ENCODE measurements around the gene OR6V1. TPM values are rescaled to one million over a fixed set of nuclear protein-coding genes. Genes with fewer than 3 reads are reported as not detected.
"Not testable (repeated sequence)": the region's sequence is repeated elsewhere in the genome, so short reads cannot be mapped to it uniquely, and the experiment has no call there.

The OR6V1 gene
- total RNA-seq, 1 experiment from 2014 or later = not detected

DNA sequence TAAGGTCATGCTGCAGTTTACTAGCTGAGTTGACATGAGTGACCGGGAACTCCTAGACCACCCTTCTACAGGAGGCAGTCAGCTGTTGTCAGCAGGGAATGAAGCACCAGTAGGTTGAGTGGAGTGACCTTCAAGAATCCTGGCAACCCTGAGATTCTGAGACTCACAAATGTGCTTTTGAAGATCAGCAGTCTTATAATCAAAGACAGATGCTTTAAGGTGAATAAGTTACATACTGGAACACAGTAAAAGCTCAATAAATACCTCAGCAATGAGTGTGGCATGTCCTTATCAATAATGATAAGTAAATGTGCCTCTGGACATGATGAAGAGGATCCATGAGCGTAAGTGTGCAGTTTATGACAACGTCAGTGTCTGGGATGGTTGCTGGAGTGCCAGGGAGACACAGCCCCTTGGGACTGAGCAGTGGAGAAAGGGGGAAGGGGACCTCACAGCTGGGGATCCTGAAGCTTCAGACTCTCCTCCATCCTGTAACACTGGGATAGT lies 11.9 kb upstream of the OR6V1 start:
- in situ Hi-C loops (cut with HindIII; ENCODE audit: low pct_unique_long_range_greater_than_20kb, low sequenced_read_pairs) = no loop called here
- no peak for DNase-seq (ENCODE audit: low read depth)

DNA sequence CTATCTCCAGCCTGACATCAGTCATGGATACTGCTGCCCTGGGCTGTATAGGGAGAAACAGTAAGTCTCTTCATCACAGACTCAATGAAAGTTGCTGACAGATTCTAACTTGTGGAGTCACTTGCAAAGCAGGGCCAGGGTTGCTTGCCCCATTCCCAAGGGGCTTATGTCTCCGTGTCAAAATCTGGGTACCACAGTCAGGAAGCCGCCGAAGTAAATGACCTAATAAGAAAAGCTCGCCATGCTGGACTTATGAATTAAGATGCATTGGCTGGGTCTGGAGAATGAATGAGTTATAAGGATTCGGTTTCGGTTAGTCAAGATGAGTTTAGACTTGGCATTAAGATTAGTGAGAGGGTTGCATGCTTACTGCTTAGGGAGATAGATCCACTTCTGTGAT lies 10.8 kb upstream of the OR6V1 start:
- DNase-seq (ENCODE audit: low read depth) = no peak
- in situ Hi-C loops (cut with HindIII; ENCODE audit: low pct_unique_long_range_greater_than_20kb, low sequenced_read_pairs) = no loop called here

DNA sequence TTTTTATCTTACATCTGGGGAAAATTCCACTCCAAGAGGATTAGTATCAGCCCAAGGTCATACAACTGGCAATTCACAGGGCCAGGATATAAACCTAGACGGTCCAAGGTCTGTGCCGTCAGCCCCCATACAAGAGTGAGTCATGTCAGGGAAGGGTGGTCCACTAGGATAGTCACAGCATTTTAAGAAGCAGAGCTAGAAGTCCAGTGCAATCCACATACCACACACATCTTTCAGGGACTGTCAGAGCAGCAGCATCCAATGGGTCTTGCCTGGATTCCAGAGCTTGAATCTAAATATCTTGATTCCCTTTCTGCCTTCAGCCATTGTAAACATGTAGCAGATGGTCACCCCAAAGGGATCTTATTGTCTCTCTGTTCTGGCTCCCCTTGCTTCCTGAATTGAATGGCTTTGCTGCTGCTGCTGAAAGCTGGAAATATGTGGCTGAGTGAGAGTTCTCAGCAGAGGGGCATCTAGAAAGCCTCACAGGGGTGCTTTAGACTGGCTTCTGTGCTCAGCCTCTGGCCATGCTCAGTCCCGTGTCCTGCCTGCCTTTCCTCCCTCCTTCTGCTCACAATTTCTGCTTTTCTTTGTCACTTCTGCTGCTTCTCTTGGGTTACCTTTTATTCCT lies 9.9 kb upstream of the OR6V1 start:
- DNase-seq (ENCODE audit: low read depth) = no peak
- in situ Hi-C loops (cut with HindIII; ENCODE audit: low pct_unique_long_range_greater_than_20kb, low sequenced_read_pairs) = no loop called here

DNA sequence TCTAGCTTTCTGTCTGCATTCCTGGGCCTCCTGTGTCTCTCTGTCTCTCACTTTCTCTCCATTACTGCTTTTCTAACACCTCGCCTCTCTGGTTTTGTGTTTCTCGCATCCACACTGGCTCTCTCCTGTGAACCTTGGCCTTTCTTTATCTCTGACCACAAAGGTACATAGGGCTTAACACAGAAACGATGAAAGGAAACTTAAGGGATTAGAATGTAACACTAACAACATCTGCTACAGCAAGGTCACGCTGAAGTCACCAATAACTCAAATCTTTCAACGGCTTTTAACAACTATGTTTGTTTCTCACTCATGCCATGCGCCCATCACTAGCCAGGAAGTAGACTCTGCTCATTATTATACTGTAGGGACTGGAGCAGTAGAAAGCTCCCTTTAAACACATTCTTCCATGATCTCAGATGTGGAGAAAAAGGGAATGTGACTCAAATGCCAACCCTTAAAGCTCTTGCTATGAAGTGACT lies 9.3 kb upstream of the OR6V1 start:
- no peak for DNase-seq (ENCODE audit: low read depth)
- in situ Hi-C loops (cut with HindIII; ENCODE audit: low pct_unique_long_range_greater_than_20kb, low sequenced_read_pairs) = no loop called here

DNA sequence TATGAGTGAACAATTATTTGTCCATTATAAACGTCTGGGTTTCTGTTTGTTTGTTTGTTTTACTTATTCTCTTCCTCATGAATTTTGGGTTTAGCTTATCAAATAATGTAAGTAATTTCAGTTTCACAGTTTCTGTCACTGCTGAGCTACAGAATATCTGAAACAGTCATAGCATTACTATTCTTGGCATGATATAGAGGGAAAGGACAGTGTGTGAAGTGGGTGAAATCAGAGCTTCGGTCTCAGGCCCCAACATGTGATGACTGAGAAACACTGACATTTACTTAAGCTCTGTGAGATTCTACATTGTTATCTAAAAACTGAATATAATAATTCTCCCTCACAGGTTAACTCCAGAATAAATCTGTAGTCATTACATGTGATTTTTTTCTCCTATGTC lies 8.8 kb upstream of the OR6V1 start:
- DNase-seq (ENCODE audit: low read depth) = no peak
- in situ Hi-C loops (cut with HindIII; ENCODE audit: low pct_unique_long_range_greater_than_20kb, low sequenced_read_pairs) = no loop called here

DNA sequence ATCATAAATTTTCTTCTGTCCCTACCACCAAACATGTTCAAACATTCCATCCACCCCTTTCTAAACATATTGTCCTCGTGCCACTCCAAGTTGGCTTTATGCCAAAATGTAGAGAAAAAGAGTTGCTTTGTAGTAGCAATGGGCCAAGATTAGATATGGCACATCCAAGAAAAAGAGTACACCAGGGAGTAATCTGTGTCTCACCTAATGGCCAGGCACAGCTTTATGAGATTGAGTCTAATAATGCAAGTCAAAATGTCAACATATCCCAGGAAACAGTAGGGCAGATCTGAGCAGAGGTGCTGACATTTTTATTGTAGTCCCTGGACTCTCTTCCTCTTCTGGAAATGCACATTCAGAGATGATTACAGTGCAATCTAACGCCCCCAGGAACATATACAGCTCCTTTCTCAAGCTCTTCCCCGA lies 5.7 kb upstream of the OR6V1 start:
- in situ Hi-C loops (cut with HindIII; ENCODE audit: low pct_unique_long_range_greater_than_20kb, low sequenced_read_pairs) = no loop called here
- no peak for DNase-seq (ENCODE audit: low read depth)

DNA sequence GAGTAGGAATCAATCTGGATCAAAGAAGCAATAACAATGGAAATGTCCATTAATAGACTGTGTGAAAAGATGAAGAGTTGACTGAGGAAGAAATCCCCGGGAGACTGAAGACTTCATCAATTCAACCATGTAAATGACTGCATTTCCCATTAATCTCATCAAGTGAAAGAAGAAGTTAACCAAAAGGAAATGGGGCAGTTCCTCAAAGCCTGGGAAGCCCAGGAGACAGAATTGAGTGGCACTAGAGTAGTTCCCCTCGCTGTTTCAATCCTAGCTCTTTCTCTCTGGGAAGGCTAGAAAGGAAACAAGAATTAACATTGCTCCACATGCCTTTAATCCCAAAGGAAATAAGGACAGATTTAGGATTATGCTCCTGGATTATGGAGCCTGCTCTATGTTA lies 4.8 kb upstream of the OR6V1 start:
- DNase-seq (ENCODE audit: low read depth) = no peak
- in situ Hi-C loops (cut with HindIII; ENCODE audit: low pct_unique_long_range_greater_than_20kb, low sequenced_read_pairs) = no loop called here

DNA sequence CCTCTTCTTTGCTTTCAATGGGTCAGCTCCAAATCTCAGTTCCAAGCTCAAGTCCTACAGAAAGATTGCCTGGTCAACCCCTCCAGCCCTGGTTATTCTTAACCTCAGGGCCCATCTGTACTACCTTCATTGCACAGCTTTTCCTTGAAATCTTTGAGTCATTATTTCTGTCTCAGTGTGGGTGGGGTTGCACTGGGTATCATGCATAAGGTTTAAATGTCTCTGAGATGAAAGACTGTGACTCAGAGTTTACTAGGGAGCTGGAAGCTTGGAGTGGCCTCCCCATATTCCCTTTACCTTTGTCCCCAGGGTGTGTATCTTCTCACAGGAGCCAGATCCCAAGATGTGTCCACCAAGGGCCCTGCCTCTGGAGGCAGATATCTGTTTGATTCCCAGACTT lies 3.3 kb upstream of the OR6V1 start:
- DNase-seq (ENCODE audit: low read depth) = no peak
- in situ Hi-C loops (cut with HindIII; ENCODE audit: low pct_unique_long_range_greater_than_20kb, low sequenced_read_pairs) = no loop called here

DNA sequence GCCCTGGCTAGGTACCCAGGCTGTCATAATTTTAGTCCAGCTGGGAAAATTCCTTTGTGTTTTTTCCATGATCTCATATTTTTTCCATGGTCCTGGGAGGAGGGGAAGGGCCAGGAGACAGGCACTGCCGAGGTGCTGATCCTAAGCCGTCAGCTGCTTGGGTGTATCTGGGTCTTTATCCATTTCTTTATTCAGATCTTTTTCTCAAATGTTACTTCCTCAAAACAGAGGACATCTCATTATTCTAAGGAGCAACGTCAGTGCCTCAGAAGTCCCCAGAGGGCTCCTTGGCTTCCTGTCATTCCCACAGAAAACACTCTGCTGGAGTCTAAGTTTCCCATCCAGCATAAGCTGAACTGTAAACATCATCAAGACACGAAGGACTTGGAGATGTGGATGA lies 2.8 kb upstream of the OR6V1 start:
- no peak for DNase-seq (ENCODE audit: low read depth)
- in situ Hi-C loops (cut with HindIII; ENCODE audit: low pct_unique_long_range_greater_than_20kb, low sequenced_read_pairs) = no loop called here

DNA sequence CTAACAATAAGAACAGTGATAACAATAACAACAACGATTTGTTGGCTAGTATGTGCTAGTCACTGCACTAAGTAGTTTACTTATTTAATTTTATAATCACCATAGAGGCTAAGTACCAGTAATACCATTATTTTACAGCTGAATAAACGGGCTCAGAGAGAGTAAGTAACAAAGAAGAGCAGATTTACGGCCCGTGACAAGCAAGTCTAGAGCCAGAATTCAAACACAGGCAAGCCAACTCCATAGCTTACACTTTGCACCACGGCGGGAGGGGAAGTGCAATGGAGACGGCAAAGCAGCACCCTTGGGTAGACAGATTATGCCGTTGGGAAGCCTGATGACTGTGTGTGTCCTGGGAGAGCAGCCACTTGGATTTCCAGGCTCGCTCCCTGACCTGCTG lies 1.2 kb upstream of the OR6V1 start:
- in situ Hi-C loops (cut with HindIII; ENCODE audit: low pct_unique_long_range_greater_than_20kb, low sequenced_read_pairs) = no loop called here
- no peak for DNase-seq (ENCODE audit: low read depth)

DNA sequence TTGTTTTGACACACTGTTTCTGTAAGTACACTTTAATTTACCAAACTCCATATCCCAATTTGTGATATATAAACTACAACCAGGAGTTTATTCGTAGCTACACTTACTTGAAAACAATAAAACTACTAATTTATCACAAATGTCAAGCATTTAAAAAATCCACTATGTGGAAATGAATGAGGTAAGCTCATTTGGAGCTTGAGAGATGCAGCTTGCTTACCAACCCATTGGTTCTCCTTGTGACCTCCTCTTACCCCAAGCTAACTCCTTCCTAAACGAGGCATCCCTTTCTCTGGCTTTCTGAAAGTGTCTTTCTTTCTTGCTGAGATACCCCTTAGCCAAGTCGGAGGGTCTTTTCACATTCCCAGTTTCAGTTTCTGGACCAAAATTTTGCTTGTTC lies 2.5 kb downstream of the OR6V1 start:
- in situ Hi-C loops (cut with HindIII; ENCODE audit: low pct_unique_long_range_greater_than_20kb, low sequenced_read_pairs) = no loop called here
- no peak for DNase-seq (ENCODE audit: low read depth)

DNA sequence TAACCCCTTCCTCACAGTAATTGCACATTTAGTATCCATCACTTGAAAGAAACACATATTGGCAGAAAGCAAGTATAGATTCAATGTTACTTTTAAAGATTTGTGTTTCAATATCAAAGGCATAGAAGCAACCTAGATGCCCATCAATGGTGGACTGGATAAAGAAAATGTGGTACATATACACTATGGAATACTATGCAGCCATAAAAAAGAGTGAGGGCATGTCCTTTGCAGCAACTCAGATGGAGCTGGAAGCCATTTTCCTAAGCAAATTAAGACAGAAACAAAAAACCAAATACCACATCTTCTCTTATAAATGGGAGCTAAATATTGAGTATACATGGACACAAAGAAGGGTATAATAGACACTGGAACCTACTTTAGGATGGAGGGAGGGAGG lies 3.6 kb downstream of the OR6V1 start:
- DNase-seq (ENCODE audit: low read depth) = no peak
- in situ Hi-C loops (cut with HindIII; ENCODE audit: low pct_unique_long_range_greater_than_20kb, low sequenced_read_pairs) = no loop called here

DNA sequence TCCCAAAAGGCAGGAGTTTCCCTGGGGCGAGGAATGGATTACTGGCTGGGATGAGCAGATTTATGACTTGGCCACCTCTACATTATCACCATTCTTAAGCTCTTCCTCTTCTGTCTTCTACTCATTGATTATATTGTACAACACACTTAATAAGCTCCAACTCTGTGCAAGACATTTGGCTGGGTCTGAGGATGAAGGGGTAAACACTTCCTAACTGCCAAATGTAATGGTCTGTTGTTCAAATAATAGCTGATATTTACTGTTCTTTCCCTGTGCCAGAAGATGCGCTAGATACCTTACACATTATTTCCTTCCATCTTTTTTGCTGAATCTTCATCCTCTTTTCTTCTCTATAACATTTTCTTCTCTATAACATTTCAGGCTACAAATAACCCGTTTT lies 11.6 kb downstream of the OR6V1 start:
- in situ Hi-C loops (cut with HindIII; ENCODE audit: low pct_unique_long_range_greater_than_20kb, low sequenced_read_pairs) = no loop called here

DNA sequence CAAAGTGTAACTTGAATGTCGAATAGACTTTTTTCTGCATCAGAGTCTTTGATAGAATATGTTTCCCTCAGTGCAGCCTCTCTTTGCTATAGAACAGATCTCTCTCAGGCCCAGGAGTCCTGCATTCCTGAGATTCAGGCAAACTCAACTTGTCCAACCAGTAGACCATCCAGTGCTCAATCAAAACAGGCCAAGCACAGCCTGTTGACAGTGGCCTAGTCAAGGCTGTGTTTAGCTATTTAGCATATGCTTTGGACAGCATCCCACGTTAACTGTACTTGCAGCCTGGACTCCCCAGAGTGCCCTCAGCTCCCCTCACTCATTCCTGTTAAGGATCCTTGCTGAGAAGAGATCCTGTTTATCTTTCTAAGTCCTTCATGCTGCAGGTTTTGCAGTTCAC lies 16.3 kb downstream of the OR6V1 start:
- DNase-seq (ENCODE audit: low read depth) = no peak
- in situ Hi-C loops (cut with HindIII; ENCODE audit: low pct_unique_long_range_greater_than_20kb, low sequenced_read_pairs) = no loop called here

More for the DNA sequence above, 11.6 kb downstream of the OR6V1 start:
- no peak for DNase-seq (ENCODE audit: low read depth)

DNA sequence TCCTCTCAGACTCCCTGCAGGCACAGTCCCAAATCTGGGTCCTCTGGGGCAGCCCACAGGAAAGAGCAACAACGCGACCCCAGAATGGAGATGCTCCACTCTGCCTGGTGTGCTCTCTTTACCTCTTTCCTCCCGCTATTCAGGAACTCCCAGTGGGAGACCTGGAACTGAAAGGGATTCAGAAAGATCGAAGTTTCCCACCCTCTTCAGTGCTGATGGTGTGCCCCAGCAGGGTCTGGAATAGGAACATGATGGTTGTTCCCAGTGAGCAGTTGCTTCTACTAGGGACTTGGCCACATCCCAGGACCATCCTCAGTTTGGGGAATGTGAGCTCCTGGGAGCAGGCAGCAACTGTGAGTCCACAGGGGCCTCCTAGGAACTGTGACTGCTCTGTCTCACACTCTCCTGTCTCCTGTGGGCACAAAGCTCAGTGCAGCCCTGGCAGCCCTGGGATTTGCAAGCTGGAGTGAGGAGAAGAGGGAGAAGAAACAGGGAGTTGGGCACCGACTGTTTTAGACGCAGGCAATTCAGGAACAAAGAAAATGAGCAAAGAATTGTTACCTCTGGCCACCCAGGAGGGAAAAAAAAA lies 17.9 kb downstream of the OR6V1 start:
- DNase-seq (ENCODE audit: low read depth) = no peak
- in situ Hi-C loops (cut with HindIII; ENCODE audit: low pct_unique_long_range_greater_than_20kb, low sequenced_read_pairs) = no loop called here

DNA sequence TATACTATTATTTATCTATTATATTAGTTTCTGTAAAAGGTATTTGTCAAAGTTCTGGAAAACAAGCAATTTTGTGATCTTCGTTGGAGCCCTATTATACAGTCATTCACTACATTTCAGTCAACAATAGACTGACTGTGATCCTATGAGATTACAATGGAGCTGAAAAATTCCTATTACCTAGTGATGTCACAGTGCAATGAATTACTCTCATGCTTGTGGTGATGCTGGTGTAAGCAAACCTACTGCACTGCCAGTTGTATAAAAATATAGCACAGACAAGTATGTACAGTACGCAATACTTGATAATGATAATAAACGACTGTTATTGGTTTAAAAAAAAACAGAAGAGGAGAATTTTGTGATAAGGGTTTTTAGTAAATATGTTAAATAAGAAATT lies 21.4 kb downstream of the OR6V1 start:
- in situ Hi-C loops (cut with HindIII; ENCODE audit: low pct_unique_long_range_greater_than_20kb, low sequenced_read_pairs) = no loop called here
- DNase-seq (ENCODE audit: low read depth) = no peak

DNA sequence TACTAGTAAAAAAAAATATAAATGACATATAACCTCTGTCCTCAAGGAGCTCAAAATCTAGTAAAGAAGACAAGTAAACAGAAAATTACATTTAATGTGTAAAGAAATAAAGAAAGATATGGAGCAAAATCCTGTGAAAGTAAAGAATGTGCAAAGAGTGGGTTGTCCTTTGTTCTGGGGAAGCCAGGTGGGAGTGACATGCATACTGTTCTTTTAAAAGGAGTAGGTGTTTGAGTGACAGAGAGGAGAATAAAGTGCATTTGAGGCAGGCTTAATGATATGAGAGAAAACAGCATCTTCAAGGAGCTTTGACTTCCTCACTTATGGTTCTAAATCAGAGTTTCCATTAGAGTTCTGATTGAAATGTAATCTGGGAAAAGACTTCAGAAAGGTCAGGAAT lies 22.0 kb downstream of the OR6V1 start:
- in situ Hi-C loops (cut with HindIII; ENCODE audit: low pct_unique_long_range_greater_than_20kb, low sequenced_read_pairs) = no loop called here
- no peak for DNase-seq (ENCODE audit: low read depth)

DNA sequence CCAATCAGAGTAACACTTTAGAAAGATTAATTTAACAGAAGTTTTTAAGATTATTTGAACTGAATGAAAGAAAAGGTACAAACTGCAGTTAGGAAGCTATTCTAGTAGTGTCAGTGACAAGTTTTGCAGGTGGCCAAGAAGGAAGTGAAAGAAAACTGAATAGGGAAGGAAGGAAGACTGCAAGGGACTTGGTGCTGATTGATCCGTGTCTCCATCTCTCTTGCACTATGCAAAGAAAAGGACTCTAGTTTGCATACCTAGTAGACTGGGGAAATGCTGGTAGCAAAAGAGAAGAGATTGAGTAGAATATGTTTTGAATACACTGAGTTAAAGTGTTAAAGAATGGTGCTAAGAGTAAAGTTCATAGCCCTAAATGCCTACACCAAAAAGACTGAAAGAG lies 33.0 kb downstream of the OR6V1 start:
- in situ Hi-C loops (cut with HindIII; ENCODE audit: low pct_unique_long_range_greater_than_20kb, low sequenced_read_pairs) = no loop called here

DNA sequence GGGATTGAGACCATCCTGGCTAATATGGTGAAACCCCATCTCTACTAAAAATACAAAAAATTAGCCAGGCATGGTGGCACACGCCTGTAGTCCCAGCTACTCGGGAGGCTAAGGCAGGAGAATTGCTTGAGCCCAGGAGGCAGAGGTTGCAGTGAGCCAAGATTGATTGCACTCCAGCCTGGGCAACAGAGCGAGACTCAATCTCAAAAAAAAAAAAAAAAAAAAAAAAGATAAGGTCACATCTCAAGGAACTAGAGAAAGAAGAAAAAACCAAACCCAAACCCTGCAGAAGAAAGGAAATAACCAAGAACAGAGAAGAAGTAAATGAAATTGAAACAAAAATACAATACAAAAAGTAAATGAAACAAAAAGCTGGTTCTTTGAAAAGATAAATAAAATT lies 33.5 kb downstream of the OR6V1 start:
- in situ Hi-C loops (cut with HindIII; ENCODE audit: low pct_unique_long_range_greater_than_20kb, low sequenced_read_pairs) = not testable (repeated sequence)

More for the DNA sequence above, 33.0 kb downstream of the OR6V1 start:
- DNase-seq (ENCODE audit: low read depth) = no peak

More for the DNA sequence above, 33.5 kb downstream of the OR6V1 start:
- not testable (repeated sequence) for DNase-seq (ENCODE audit: low read depth)
